Endothelial cell of umbilical vein (primary cell): ENCODE results near the gene PRSS22. TPM values are rescaled to one million over a fixed set of nuclear protein-coding genes. Genes with fewer than 3 reads are reported as not detected.

Experiments used
- BruUV-seq: library from RNA; stranded (reverse); fragments of 400-500 nt; replicated peaks from 2 replicates; lab custom pipeline; 2021; lab: Mats Ljungman, UMichigan
- CTCF ChIA-PET: fragments of 300-600, 350-600 bp; sonication (Branson Sonifier 250); formaldehyde crosslinking; loops from one replicate; lab custom pipeline; 2021; ENCODE audit warnings: antibody characterized with exemption, inconsistent platforms; lab: Charles Lee
- POLR2A ChIA-PET: fragments of 300-600, 350-600 bp; sonication (Branson Sonifier 250); formaldehyde crosslinking; loops from one replicate; lab custom pipeline; 2021; ENCODE audit warnings: antibody characterized with exemption, inconsistent platforms; lab: Charles Lee
- DNase-seq: peaks from one replicate; pipeline ENCODE4 v3.0.0-alpha.2; 2011; ENCODE audit warnings: low read depth, low spot score
- FAIRE-seq: peaks from 2 replicates; lab custom pipeline; 2011; peaks lifted over from hg19 to GRCh38; lab: Jason Lieb, UNC
- H2AFZ ChIP-seq: 2 replicates; pipeline ENCODE4 v1.6.0; 2012; ENCODE audit warnings: low read depth, low read length, control low read depth, inconsistent platforms
- H3K27ac ChIP-seq: 2 replicates; pipeline ENCODE4 v1.5.1; 2011; ENCODE audit warnings: low read depth, mild to moderate bottlenecking, control low read depth, low read length, moderate library complexity; ENCODE audit not compliant: insufficient read depth
- H3K27me3 ChIP-seq, 2 experiments: 2 replicates each; pipeline versions ENCODE4 v1.6.0 to v1.6.1; 2011; ENCODE audit warnings: low read length in 2 of 2, mixed read lengths in 1 of 2; ENCODE audit not compliant: control insufficient read depth in 2 of 2, insufficient read depth in 2 of 2
- H3K36me3 ChIP-seq, 2 experiments: 2 replicates in 1 of 2; 3 replicates in 1 of 2; pipeline ENCODE4 v1.5.1; 2011; ENCODE audit warnings: low read length in 2 of 2, mild to moderate bottlenecking in 1 of 2, moderate library complexity in 1 of 2; ENCODE audit not compliant: control insufficient read depth in 2 of 2, insufficient read depth in 2 of 2; ENCODE audit errors: extremely low read depth in 1 of 2
- H3K4me1 ChIP-seq: 3 replicates; pipeline ENCODE4 v1.5.1; 2011; ENCODE audit warnings: mild to moderate bottlenecking, low read length; ENCODE audit not compliant: control insufficient read depth, insufficient read depth; ENCODE audit errors: extremely low read depth
- H3K4me2 ChIP-seq: 2 replicates; pipeline ENCODE4 v1.6.1; 2011; ENCODE audit warnings: low read length, control low read depth, mixed read lengths; ENCODE audit not compliant: insufficient read depth
- H3K4me3 ChIP-seq, 3 experiments: fragments of 200-600 bp in 1 of 3; sonication (generic), shearing (Covaris generic) in 1 of 3; replicated peaks in 1 of 3; 2 replicates each; pipeline ENCODE4 v1.5.1; 2011 to 2016; ENCODE audit warnings: control low read depth in 3 of 3, low read length in 3 of 3, mild to moderate bottlenecking in 2 of 3, inconsistent platforms in 1 of 3, low read depth in 1 of 3, moderate library complexity in 1 of 3; ENCODE audit not compliant: insufficient read depth in 1 of 3
- H3K79me2 ChIP-seq: 2 replicates; pipeline ENCODE4 v1.6.0; 2012; ENCODE audit warnings: low read length, inconsistent platforms; ENCODE audit not compliant: control insufficient read depth, insufficient read depth
- H3K9ac ChIP-seq: replicated peaks from 2 replicates; pipeline ENCODE3; 2011; ENCODE audit warnings: low read length, control low read depth; ENCODE audit not compliant: insufficient read depth; ENCODE audit errors: extremely low read depth
- H3K9me1 ChIP-seq: replicated peaks from 3 replicates; pipeline ENCODE4 v1.6.0; 2011; ENCODE audit warnings: mild to moderate bottlenecking, low read length; ENCODE audit not compliant: control insufficient read depth, insufficient read depth; ENCODE audit errors: extremely low read depth
- H3K9me3 ChIP-seq: replicated peaks from 2 replicates; pipeline ENCODE4 v1.5.1; 2012; ENCODE audit warnings: low read length, inconsistent platforms; ENCODE audit not compliant: control insufficient read depth, insufficient read depth
- H4K20me1 ChIP-seq: replicated peaks from 2 replicates; pipeline ENCODE3; 2011; ENCODE audit warnings: mild to moderate bottlenecking, low read length; ENCODE audit not compliant: control insufficient read depth, insufficient read depth; ENCODE audit errors: extremely low read depth
- CTCF ChIP-seq, 2 donors: IDR thresholded peaks; 1 replicate in 1 of 2; 2 replicates in 1 of 2; pipeline ENCODE4 v1.5.1; 2011; ENCODE audit warnings: low read length in 2 of 2, mild to moderate bottlenecking in 2 of 2, moderate library complexity in 2 of 2, control low read depth in 1 of 2, inconsistent platforms in 1 of 2, low read depth in 1 of 2; ENCODE audit not compliant: insufficient read depth in 1 of 2; ENCODE audit errors: extremely low read depth in 1 of 2
- EZH2 ChIP-seq: IDR thresholded peaks from 2 replicates; pipeline ENCODE4 v1.6.1; 2012; ENCODE audit warnings: borderline replicate concordance, low read depth, mild to moderate bottlenecking, moderate library complexity, low read length, inconsistent platforms; ENCODE audit not compliant: severe bottlenecking
- FOS ChIP-seq: IDR thresholded peaks from 2 replicates; pipeline ENCODE4 v1.6.1; 2011; ENCODE audit warnings: mild to moderate bottlenecking, low read length, moderate library complexity, borderline replicate concordance; ENCODE audit not compliant: insufficient read depth
- GATA2 ChIP-seq: IDR thresholded peaks from 2 replicates; pipeline ENCODE4 v1.7.0; 2011; ENCODE audit warnings: low read depth, mild to moderate bottlenecking, moderate library complexity, mixed read lengths, low read length; ENCODE audit not compliant: insufficient read length, insufficient read depth
- JUN ChIP-seq: IDR thresholded peaks from 2 replicates; pipeline ENCODE4 v1.6.1; 2011; ENCODE audit warnings: borderline replicate concordance, low read depth; ENCODE audit not compliant: insufficient read length, insufficient read depth
- MYC ChIP-seq: IDR thresholded peaks from one replicate; pipeline ENCODE4 v1.6.1; 2011; ENCODE audit warnings: mild to moderate bottlenecking, low read depth, low read length
- POLR2A ChIP-seq: IDR thresholded peaks from 2 replicates; pipeline ENCODE4 v1.6.1; 2012; ENCODE audit warnings: low read depth, mild to moderate bottlenecking, control low read depth, low read length
- POLR2AphosphoS5 ChIP-seq: IDR thresholded peaks from 2 replicates; pipeline ENCODE4 v1.6.1; 2012; ENCODE audit warnings: low read depth, mild to moderate bottlenecking, control low read depth, low read length, moderate library complexity; ENCODE audit not compliant: insufficient read depth
- dilution Hi-C: fragments of 300-500 bp; cut with MboI; formaldehyde crosslinking; loops from one replicate; pipeline ENCODE4 v1.15.0; 2019; ENCODE audit warnings: low sequenced_read_pairs; ENCODE audit not compliant: extremely low pct_ligation_motif_present
- intact Hi-C: fragments of 100-400 bp; cut with micrococcal nuclease; formaldehyde crosslinking; loops from one replicate; pipeline ENCODE4 v1.10.0; 2022
- polyA plus RNA-seq, 4 experiments: library from polyadenylated mRNA; depleted of rRNA in 3 of 4; stranded (reverse) in 3 of 4; unstranded in 1 of 4; fragments of >200 nt; gene quantifications; 2 replicates each; pipeline versions ENCODE4 v1.2.1 to v1.2.3, GENCODE V29; 2011 to 2012; ENCODE audit warnings: missing spikeins in 1 of 4
- total RNA-seq: library from RNA; stranded (reverse); gene quantifications from 2 replicates; pipeline ENCODE4 v1.2.3, GENCODE V29; 2021
- TF ChIP-seq, protein P1 (sequence below): IDR thresholded peaks from 2 replicates; pipeline ENCODE4 v1.6.1; 2011; ENCODE audit not compliant: insufficient read depth, insufficient read length

The PRSS22 gene
- total and polyA plus RNA-seq, 2 donors (not counting 3 experiments of a cell fraction or from before 2014, with no cell fraction given) = not detected

DNA sequence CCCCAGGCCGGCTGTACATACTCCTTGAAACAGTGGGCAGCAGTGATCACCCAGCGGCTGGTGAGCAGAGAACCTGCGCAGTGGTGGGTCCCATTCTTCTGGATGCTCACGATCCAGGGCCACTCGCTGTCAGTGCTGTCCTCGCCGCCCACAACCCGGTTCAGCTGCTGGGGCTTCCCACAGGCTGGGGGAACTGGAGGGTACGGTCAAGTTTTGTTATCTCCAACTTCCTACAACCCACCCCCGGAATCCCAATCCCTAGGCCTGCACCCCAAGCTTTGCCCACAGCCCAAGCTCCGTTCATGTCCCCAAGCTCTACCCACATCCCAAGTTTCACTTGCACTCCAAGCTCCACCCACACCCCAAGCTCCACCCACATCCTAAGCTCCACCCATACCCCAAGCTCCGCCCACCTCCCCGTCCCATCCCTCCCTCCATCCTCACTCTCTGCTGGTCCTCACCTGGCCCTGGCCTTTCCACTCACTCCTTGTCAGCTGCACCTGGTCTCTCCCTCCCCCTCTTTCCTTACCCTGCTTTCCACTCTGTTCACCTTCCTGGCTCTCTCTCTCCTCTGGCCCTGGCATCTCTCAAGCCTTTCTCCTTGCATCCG, 1.8 kb downstream of the PRSS22 start:
- POLR2A ChIA-PET = no interaction called here
- TF ChIP-seq FOS = no peak
- no peak for TF ChIP-seq MYC
- TF ChIP-seq POLR2AphosphoS5 = no peak
- TF ChIP-seq POLR2A = no peak
- TF ChIP-seq JUN = no peak
- TF ChIP-seq CTCF (IDR thresholded peaks at IDR 0.05; ENCODE audit: extremely low read depth in 1 of 2, insufficient read depth in 1 of 2, low read depth in 1 of 2, low read length in 2 of 2) = no peak
- TF ChIP-seq, protein P1, sequence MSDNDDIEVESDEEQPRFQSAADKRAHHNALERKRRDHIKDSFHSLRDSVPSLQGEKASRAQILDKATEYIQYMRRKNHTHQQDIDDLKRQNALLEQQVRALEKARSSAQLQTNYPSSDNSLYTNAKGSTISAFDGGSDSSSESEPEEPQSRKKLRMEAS = no peak
- no peak for TF ChIP-seq EZH2
- TF ChIP-seq GATA2 = no peak
- Histone ChIP-seq H4K20me1 (no peaks in the 10 kb centered on the region), H3K36me3 (no peaks in the 10 kb centered on the region), H3K79me2 (no peaks in the 10 kb centered on the region), H3K27ac (no peak overlapping the region), H3K9me1 (no peaks in the 10 kb centered on the region), H3K9me3 (peaks cover 2% of the 10 kb centered on the region), H3K4me3 (no peak overlapping the region), H3K9ac (no peak overlapping the region), H2AFZ (no peak overlapping the region), H3K4me2 (no peak overlapping the region), H3K27me3 (peaks cover 2 to 7% of the 10 kb centered on the region in 2 experiments), H3K4me1 (no peaks in the 10 kb centered on the region)
- no TSS peak for BruUV-seq
- FAIRE-seq = no peak
- intact Hi-C loops (no loop called here), dilution Hi-C loops (no loop called here)
- CTCF ChIA-PET = interaction anchor here (1.1 to 2.7 kb wide), 3 partner anchors 12 to 71 kb away, joined by 5 to 11 read pairs (median 10); no protein-coding TSS in a partner anchor
- DNase-seq = no peak
